HepG2 (cell line): ENCODE results near the gene CDK2AP2.

Experiments used
- ETS1 ChIP-seq: sonication (generic); formaldehyde crosslinking; IDR thresholded peaks from 2 replicates; pipeline ENCODE4 v1.4.0; 2020; ENCODE audit warnings: missing genetic modification reagents
- MTF1 ChIP-seq: sonication (generic); formaldehyde crosslinking; IDR thresholded peaks from 2 replicates; pipeline ENCODE4 v1.5.0; 2020; ENCODE audit warnings: missing genetic modification reagents

DNA sequence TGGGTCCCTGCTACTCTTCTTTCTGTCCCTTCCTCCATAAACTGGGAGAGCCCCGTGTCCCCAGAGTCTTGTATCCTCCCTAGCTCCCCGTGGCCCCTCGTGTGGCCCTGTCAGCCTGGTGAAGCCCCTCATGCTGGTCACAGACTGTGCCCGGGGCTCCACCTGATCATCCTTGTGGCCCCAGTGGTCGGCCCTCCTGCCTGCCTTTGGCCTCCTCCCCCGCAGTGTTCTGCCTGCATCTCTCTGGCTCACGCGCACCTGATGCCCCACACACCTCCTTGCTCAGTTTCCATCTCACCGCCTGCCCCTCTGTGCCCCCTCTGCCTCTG is 16.5 kb upstream of the CDK2AP2 start:
- no peak for TF ChIP-seq ETS1 (CRISPR knock-in tag)
- TF ChIP-seq MTF1 (CRISPR knock-in tag): no peak
